ENCODE results near the gene CAMTA1. TPM values are rescaled to one million over a fixed set of nuclear protein-coding genes. Genes with fewer than 3 reads are reported as not detected.
"Not testable (repeated sequence)": the region's sequence is repeated elsewhere in the genome, so short reads cannot be mapped to it uniquely, and the experiment has no call there.

Gene CAMTA1
- total RNA-seq, 6 donors from 2014 or later = 38.8 to 74.0 (median 46.1) TPM

GRCh38 chr1:7380712-7381111 lies 595.5 kb downstream of the CAMTA1 start:
- Histone ChIP-seq H3K9me3 (no peaks in the 10 kb centered on the region), H3K4me3 (no peak overlapping the region), H3K27me3 (no peaks in the 10 kb centered on the region), H3K36me3 (no peaks in the 10 kb centered on the region), H3K4me1 (peaks cover 0 to 11% (median 1%) of the 10 kb centered on the region in 4 donors), H3K27ac (no peak overlapping the region)
- no peak for DNase-seq
- no peak for ATAC-seq (ENCODE audit: low FRiP score in 2 of 2)
- 75 to 77% methylated on average over 3 of the region's 3 CpGs for WGBS, 2 donors
- TF ChIP-seq CTCF (IDR thresholded peaks at IDR 0.05) (no peak), POLR2AphosphoS5 (IDR thresholded peaks at IDR 0.05) (no peak), EP300 (IDR thresholded peaks at IDR 0.05) (no peak), POLR2A (IDR thresholded peaks at IDR 0.05) (no peak)

- WGBS, 2 donors = 54 to 86% methylated on average over 2 to 3 of the region's 3 CpGs
- not testable (repeated sequence) for DNase-seq; H3K36me3 ChIP-seq; H3K4me3 ChIP-seq; H3K9me3 ChIP-seq; H3K27ac ChIP-seq; ATAC-seq (ENCODE audit: low FRiP score in 2 of 2); H3K27me3 ChIP-seq
- peaks cover 0 to 11% (median 1%) of the 10 kb centered on the region in 4 donors for H3K4me1 ChIP-seq
Observed at GRCh38 chr1:7381729-7382128, 596.5 kb downstream of the CAMTA1 start.

GRCh38 chr1:7382971-7383370 lies 597.7 kb downstream of the CAMTA1 start:
- DNase-seq (no peak), ATAC-seq (ENCODE audit: low FRiP score in 2 of 2) (no peak)

GRCh38 chr1:7383671-7384520 lies 598.6 kb downstream of the CAMTA1 start:
- WGBS, 2 donors = 87 to 92% methylated on average over 13 of the region's 13 CpGs
- Histone ChIP-seq H3K4me1 (peaks cover 7 to 17% (median 9%) of the 10 kb centered on the region in 4 donors), H3K27me3 (no peaks in the 10 kb centered on the region), H3K9me3 (no peaks in the 10 kb centered on the region), H3K27ac (no peak overlapping the region), H3K4me3 (no peak overlapping the region), H3K36me3 (no peaks in the 10 kb centered on the region)
- ATAC-seq (ENCODE audit: low FRiP score in 2 of 2) (no peak), DNase-seq (peak in 1 of 2 donors; percentile 9)
- TF ChIP-seq EP300 (IDR thresholded peaks at IDR 0.05) = no peak
- TF ChIP-seq CTCF (IDR thresholded peaks at IDR 0.05) = no peak
- TF ChIP-seq POLR2A (IDR thresholded peaks at IDR 0.05) = no peak
- no peak for TF ChIP-seq POLR2AphosphoS5 (IDR thresholded peaks at IDR 0.05)

More at GRCh38 chr1:7382971-7383370, 597.7 kb downstream of the CAMTA1 start:
- TF ChIP-seq POLR2AphosphoS5 (IDR thresholded peaks at IDR 0.05) = no peak
- no peak for TF ChIP-seq CTCF (IDR thresholded peaks at IDR 0.05)
- TF ChIP-seq POLR2A (IDR thresholded peaks at IDR 0.05) = no peak
- TF ChIP-seq EP300 (IDR thresholded peaks at IDR 0.05) = no peak
- H3K27me3 ChIP-seq = no peaks in the 10 kb centered on the region
- H3K4me1 ChIP-seq = peaks cover 0 to 11% (median 3%) of the 10 kb centered on the region in 4 donors
- no peak overlapping the region for H3K27ac ChIP-seq
- H3K4me3 ChIP-seq = no peak overlapping the region
- no peaks in the 10 kb centered on the region for H3K9me3 ChIP-seq
- no peaks in the 10 kb centered on the region for H3K36me3 ChIP-seq
- WGBS, 2 donors = 76 to 80% methylated on average over 6 of the region's 6 CpGs

- peaks cover 9 to 22% (median 15%) of the 10 kb centered on the region in 4 donors for H3K4me1 ChIP-seq
Observed at GRCh38 chr1:7384679-7385078, 599.4 kb downstream of the CAMTA1 start.

More at GRCh38 chr1:7384679-7385078, 599.4 kb downstream of the CAMTA1 start:
- peak in 1 of 2 donors; percentile 10 for DNase-seq
- Histone ChIP-seq H3K27me3 (no peaks in the 10 kb centered on the region), H3K36me3 (no peaks in the 10 kb centered on the region), H3K9me3 (no peaks in the 10 kb centered on the region), H3K4me3 (no peak overlapping the region), H3K27ac (no peak overlapping the region)
- ATAC-seq (ENCODE audit: low FRiP score in 2 of 2) = no peak
- WGBS, 2 donors = 79 to 95% methylated on average over 6 to 7 of the region's 7 CpGs
- TF ChIP-seq POLR2A (IDR thresholded peaks at IDR 0.05) (no peak), EP300 (IDR thresholded peaks at IDR 0.05) (no peak), POLR2AphosphoS5 (IDR thresholded peaks at IDR 0.05) (no peak), CTCF (IDR thresholded peaks at IDR 0.05) (no peak)

All from upper lobe of left lung (tissue), 6 donors.